Liver (tissue), 9 donors: ENCODE data around the gene KLHDC7B. TPM values are rescaled to one million over a fixed set of nuclear protein-coding genes. Genes with fewer than 3 reads are reported as not detected.

Experiments used
- DNase-seq: peaks from one replicate; pipeline ENCODE4 v3.0.0-alpha.2; 2017; ENCODE audit warnings: low spot score
- H3K27ac ChIP-seq, 2 donors: one replicate each; pipeline ENCODE4 v1.7.0; 2013; ENCODE audit warnings: inconsistent platforms in 2 of 2, low read length in 2 of 2, control low read depth in 1 of 2, low read depth in 1 of 2, mild to moderate bottlenecking in 1 of 2
- H3K27me3 ChIP-seq, 4 donors: one replicate each; pipeline versions ENCODE4 v1.6.1 to v1.7.0; 2013; ENCODE audit warnings: low read length in 3 of 4, inconsistent platforms in 1 of 4, mild to moderate bottlenecking in 1 of 4, moderate library complexity in 1 of 4; ENCODE audit not compliant: control insufficient read depth in 4 of 4, insufficient read depth in 4 of 4
- H3K36me3 ChIP-seq, 4 donors: one replicate each; pipeline versions ENCODE4 v1.6.1 to v1.7.0; 2013; ENCODE audit warnings: low read length in 3 of 4, mild to moderate bottlenecking in 3 of 4, low read depth in 1 of 4, moderate library complexity in 1 of 4; ENCODE audit not compliant: control insufficient read depth in 4 of 4, insufficient read depth in 3 of 4
- H3K4me1 ChIP-seq, 4 donors: one replicate each; pipeline versions ENCODE4 v1.6.1 to v1.7.0; 2013; ENCODE audit warnings: low read length in 3 of 4, mild to moderate bottlenecking in 3 of 4, moderate library complexity in 1 of 4; ENCODE audit not compliant: control insufficient read depth in 4 of 4, insufficient read depth in 4 of 4
- H3K4me3 ChIP-seq, 3 donors: one replicate each; pipeline versions ENCODE4 v1.6.1 to v1.7.0; 2013; ENCODE audit warnings: low read length in 3 of 3, control low read depth in 1 of 3, low read depth in 1 of 3, mild to moderate bottlenecking in 1 of 3
- H3K9ac ChIP-seq, 2 donors: one replicate each; pipeline ENCODE4 v1.7.0; 2013; ENCODE audit warnings: low read length in 2 of 2, mild to moderate bottlenecking in 2 of 2, moderate library complexity in 2 of 2, control low read depth in 1 of 2, low read depth in 1 of 2
- H3K9me3 ChIP-seq, 4 donors: one replicate each; pipeline versions ENCODE4 v1.6.1 to v1.7.0; 2013; ENCODE audit warnings: low read length in 3 of 4; ENCODE audit not compliant: control insufficient read depth in 4 of 4
- EGR1 ChIP-seq, 2 donors: IDR thresholded peaks; 2 replicates each; pipeline ENCODE4 v1.6.1; 2016 to 2018; ENCODE audit warnings: antibody characterized with exemption in 2 of 2, low read depth in 2 of 2
- FOXA1 ChIP-seq: IDR thresholded peaks from 2 replicates; pipeline ENCODE4 v1.6.1; 2016; ENCODE audit warnings: antibody characterized with exemption
- FOXA2 ChIP-seq: IDR thresholded peaks from 2 replicates; pipeline ENCODE4 v1.6.1; 2016; ENCODE audit warnings: antibody characterized with exemption
- HNF4A ChIP-seq, 2 donors: conservative IDR thresholded peaks; 2 replicates each; pipeline ENCODE4 v1.6.1; 2016; ENCODE audit warnings: antibody characterized with exemption in 2 of 2, mild to moderate bottlenecking in 2 of 2
- HNF4G ChIP-seq: IDR thresholded peaks from 2 replicates; pipeline ENCODE4 v1.6.1; 2016; ENCODE audit warnings: antibody characterized with exemption
- JUND ChIP-seq, 2 donors: IDR thresholded peaks; 2 replicates each; pipeline ENCODE4 v1.6.1; 2016; ENCODE audit warnings: antibody characterized with exemption in 2 of 2
- NR2F2 ChIP-seq: IDR thresholded peaks from 2 replicates; pipeline ENCODE4 v1.6.1; 2016; ENCODE audit warnings: antibody characterized with exemption
- RAD21 ChIP-seq, 2 donors: IDR thresholded peaks; 2 replicates each; pipeline ENCODE4 v1.6.1; 2016; ENCODE audit warnings: antibody characterized with exemption in 2 of 2, mild to moderate bottlenecking in 2 of 2
- RXRA ChIP-seq, 2 donors: IDR thresholded peaks; 2 replicates each; pipeline ENCODE4 v1.6.1; 2017 to 2018; ENCODE audit warnings: antibody characterized with exemption in 2 of 2, mild to moderate bottlenecking in 1 of 2
- SP1 ChIP-seq: IDR thresholded peaks from 2 replicates; pipeline ENCODE4 v1.6.1; 2018; ENCODE audit warnings: antibody characterized with exemption, mild to moderate bottlenecking
- TAF1 ChIP-seq: conservative IDR thresholded peaks from 2 replicates; pipeline ENCODE4 v1.6.1; 2016; ENCODE audit warnings: antibody characterized with exemption, mild to moderate bottlenecking
- YY1 ChIP-seq: IDR thresholded peaks from 2 replicates; pipeline ENCODE4 v1.6.1; 2016; ENCODE audit warnings: antibody characterized with exemption, mild to moderate bottlenecking
- WGBS: extraction: QIAGEN DNeasy Blood & Tissue Kit; methylation state at CpG from one replicate; pipeline ENCODE4 v1.1.7; 2013; 5-methylcytosine and 5-hydroxymethylcytosine counted together
- polyA plus RNA-seq, 2 donors: library from polyadenylated mRNA; stranded (reverse) in 1 of 2; unstranded in 1 of 2; fragments of 200-250 nt in 1 of 2; fragments of >200 nt in 1 of 2; fragmentation: Nextera tagmentation in 1 of 2; extraction: Ambion mirVana in 1 of 2; gene quantifications; one replicate each; pipeline versions ENCODE4 v1.2.1 to v1.2.3, GENCODE V29; 2013 to 2015
- total RNA-seq, 2 donors: library from RNA; depleted of rRNA; stranded (reverse); fragments of >200 nt; gene quantifications; one replicate each; pipeline ENCODE4 v1.2.3, GENCODE V29; 2014
- TF ChIP-seq, protein P1 (sequence below): IDR thresholded peaks from 2 replicates; pipeline ENCODE4 v1.6.1; 2016; ENCODE audit warnings: antibody characterized with exemption
- TF ChIP-seq, protein P2 (sequence below): fragments of 150-350 bp; IDR thresholded peaks from 2 replicates; pipeline ENCODE4 v1.5.1; 2017; ENCODE audit warnings: improper control_type of control experiment, low read depth, low read length; ENCODE audit not compliant: missing input control
- TF ChIP-seq, protein P3 (sequence below): IDR thresholded peaks from 2 replicates; pipeline ENCODE4 v1.6.1; 2016; ENCODE audit warnings: antibody characterized with exemption
- TF ChIP-seq, protein P4 (sequence below): IDR thresholded peaks from 2 replicates; pipeline ENCODE4 v1.6.1; 2016; ENCODE audit warnings: antibody characterized with exemption
- donor health status: healthy.
- donor health status: healthy.
- donor health status: healthy.
- donor health status: healthy.
- donor health status: healthy.

Gene KLHDC7B
- total and polyA plus RNA-seq, 4 donors: 0.08 to 0.16 (median 0.08) TPM; not detected in 1

DNA sequence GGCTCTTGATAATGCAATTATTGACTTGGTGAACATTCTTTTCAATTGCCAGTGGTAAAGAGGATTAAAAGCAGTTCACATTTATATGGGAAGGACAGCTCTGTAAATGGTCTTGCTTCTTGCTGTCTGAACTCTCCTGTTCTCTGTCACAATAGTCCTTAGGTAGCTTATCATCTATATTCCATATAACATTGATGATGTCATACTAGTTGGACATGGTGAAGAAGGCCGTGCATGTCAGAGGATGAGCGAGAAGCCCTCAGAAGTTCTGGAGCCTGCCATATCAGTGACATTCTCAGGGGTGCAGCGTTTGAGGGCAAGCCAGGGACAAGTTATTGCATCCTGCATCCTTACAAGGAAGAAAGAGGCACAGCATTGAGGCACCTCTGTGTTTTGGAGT, 39.5 kb downstream of the KLHDC7B start:
- Histone ChIP-seq H3K9ac (no peak overlapping the region), H3K9me3 (no peaks in the 10 kb centered on the region), H3K27ac (no peak overlapping the region), H3K27me3 (no peaks in the 10 kb centered on the region), H3K36me3 (no peaks in the 10 kb centered on the region), H3K4me1 (peaks cover 3 to 19% (median 15%) of the 10 kb centered on the region in 4 donors), H3K4me3 (no peak overlapping the region)
- no peak for DNase-seq
- WGBS: 94% methylated on average over 3 of the region's 3 CpGs
- TF ChIP-seq YY1 (no peak), RXRA (IDR thresholded peaks at IDR 0.05) (no peak), HNF4G (no peak), TAF1 (no peak), EGR1 (IDR thresholded peaks at IDR 0.05; ENCODE audit: low read depth in 2 of 2) (no peak), RAD21 (IDR thresholded peaks at IDR 0.05) (no peak), FOXA2 (no peak), HNF4A (conservative IDR thresholded peaks at IDR 0.05) (no peak), NR2F2 (no peak), JUND (IDR thresholded peaks at IDR 0.05) (no peak), FOXA1 (no peak)
- TF ChIP-seq, protein P1, sequence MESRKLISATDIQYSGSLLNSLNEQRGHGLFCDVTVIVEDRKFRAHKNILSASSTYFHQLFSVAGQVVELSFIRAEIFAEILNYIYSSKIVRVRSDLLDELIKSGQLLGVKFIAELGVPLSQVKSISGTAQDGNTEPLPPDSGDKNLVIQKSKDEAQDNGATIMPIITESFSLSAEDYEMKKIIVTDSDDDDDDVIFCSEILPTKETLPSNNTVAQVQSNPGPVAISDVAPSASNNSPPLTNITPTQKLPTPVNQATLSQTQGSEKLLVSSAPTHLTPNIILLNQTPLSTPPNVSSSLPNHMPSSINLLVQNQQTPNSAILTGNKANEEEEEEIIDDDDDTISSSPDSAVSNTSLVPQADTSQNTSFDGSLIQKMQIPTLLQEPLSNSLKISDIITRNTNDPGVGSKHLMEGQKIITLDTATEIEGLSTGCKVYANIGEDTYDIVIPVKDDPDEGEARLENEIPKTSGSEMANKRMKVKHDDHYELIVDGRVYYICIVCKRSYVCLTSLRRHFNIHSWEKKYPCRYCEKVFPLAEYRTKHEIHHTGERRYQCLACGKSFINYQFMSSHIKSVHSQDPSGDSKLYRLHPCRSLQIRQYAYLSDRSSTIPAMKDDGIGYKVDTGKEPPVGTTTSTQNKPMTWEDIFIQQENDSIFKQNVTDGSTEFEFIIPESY: no peak
- TF ChIP-seq, protein P2, sequence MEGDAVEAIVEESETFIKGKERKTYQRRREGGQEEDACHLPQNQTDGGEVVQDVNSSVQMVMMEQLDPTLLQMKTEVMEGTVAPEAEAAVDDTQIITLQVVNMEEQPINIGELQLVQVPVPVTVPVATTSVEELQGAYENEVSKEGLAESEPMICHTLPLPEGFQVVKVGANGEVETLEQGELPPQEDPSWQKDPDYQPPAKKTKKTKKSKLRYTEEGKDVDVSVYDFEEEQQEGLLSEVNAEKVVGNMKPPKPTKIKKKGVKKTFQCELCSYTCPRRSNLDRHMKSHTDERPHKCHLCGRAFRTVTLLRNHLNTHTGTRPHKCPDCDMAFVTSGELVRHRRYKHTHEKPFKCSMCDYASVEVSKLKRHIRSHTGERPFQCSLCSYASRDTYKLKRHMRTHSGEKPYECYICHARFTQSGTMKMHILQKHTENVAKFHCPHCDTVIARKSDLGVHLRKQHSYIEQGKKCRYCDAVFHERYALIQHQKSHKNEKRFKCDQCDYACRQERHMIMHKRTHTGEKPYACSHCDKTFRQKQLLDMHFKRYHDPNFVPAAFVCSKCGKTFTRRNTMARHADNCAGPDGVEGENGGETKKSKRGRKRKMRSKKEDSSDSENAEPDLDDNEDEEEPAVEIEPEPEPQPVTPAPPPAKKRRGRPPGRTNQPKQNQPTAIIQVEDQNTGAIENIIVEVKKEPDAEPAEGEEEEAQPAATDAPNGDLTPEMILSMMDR: no peak
- TF ChIP-seq, protein P3, sequence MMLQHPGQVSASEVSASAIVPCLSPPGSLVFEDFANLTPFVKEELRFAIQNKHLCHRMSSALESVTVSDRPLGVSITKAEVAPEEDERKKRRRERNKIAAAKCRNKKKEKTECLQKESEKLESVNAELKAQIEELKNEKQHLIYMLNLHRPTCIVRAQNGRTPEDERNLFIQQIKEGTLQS: no peak
- TF ChIP-seq, protein P4, sequence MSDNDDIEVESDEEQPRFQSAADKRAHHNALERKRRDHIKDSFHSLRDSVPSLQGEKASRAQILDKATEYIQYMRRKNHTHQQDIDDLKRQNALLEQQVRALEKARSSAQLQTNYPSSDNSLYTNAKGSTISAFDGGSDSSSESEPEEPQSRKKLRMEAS: no peak

DNA sequence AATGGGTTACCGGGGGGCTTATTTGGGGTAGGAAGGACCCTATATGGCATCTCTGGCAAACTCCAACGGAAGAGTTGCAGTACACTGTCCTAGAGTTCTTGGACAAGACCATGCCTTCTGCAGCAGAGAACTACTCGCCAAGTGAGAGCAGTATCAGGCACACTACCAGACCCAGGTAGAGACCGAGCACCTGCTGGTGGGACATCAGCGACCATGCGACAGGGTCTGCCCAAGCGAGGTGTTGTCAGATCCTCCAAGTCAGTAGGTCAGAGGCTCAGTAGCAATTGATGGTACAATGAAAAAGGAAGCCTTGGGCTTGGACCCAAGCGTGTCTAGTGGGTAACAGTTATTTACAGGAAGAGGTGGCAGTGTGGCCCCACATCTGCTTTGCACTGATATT, 40.1 kb downstream of the KLHDC7B start:
- DNase-seq: no peak
- 94% methylated on average over 8 of the region's 8 CpGs for WGBS
- TF ChIP-seq SP1 (no peak), RXRA (IDR thresholded peaks at IDR 0.05) (no peak), JUND (IDR thresholded peaks at IDR 0.05) (no peak), FOXA2 (no peak)
- no peaks in the 10 kb centered on the region for H3K9me3 ChIP-seq
- H3K27me3 ChIP-seq: no peaks in the 10 kb centered on the region
- H3K4me3 ChIP-seq: no peak overlapping the region
- no peaks in the 10 kb centered on the region for H3K36me3 ChIP-seq
- peaks cover 3 to 19% (median 15%) of the 10 kb centered on the region in 4 donors for H3K4me1 ChIP-seq
- no peak overlapping the region for H3K27ac ChIP-seq
- no peak overlapping the region for H3K9ac ChIP-seq

DNA sequence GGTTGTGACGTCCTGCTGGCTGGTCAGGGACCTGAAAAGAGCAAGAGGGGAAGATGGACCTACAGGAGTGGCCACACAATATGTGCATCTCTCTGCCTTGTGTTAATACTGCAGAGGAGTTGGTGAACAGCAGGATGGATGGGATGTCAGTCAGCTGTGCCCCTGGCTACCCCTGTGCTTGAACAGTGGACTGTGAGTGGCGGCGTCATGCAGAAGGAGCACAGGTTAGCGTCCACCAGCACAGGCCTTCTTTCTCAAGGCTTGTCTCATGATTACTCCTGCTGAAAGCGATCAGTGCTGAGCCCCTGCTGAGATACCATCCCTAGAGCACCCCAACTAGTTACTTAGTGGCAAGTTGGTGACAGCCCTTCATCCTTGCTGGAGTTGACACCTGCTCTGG, 40.7 kb downstream of the KLHDC7B start:
- H3K27me3 ChIP-seq: no peaks in the 10 kb centered on the region
- 73% methylated on average over 5 of the region's 5 CpGs for WGBS
- TF ChIP-seq HNF4G (no peak), HNF4A (conservative IDR thresholded peaks at IDR 0.05) (no peak), YY1 (no peak)
- no peaks in the 10 kb centered on the region for H3K9me3 ChIP-seq
- H3K27ac ChIP-seq: no peak overlapping the region
- H3K9ac ChIP-seq: no peak overlapping the region
- no peak for DNase-seq
- H3K36me3 ChIP-seq: no peaks in the 10 kb centered on the region
- H3K4me3 ChIP-seq: no peak overlapping the region
- H3K4me1 ChIP-seq: peaks cover 3 to 15% (median 14%) of the 10 kb centered on the region in 4 donors
